ENCODE results near the gene POLA2. TPM values are rescaled to one million over a fixed set of nuclear protein-coding genes. Genes with fewer than 3 reads are reported as not detected.

POLA2 gene
- total RNA-seq, 1 donor from 2014 or later: 5.2 TPM

- peaks cover 5% of the 10 kb centered on the region for H3K27me3 Mint-ChIP-seq (ENCODE audit: low read depth, unreplicated experiment)
- Histone ChIP-seq H3K9me3 (ENCODE audit: insufficient read depth, low read depth, low read length) (no peaks in the 10 kb centered on the region), H3K27me3 (ENCODE audit: insufficient read depth, low read length) (no peaks in the 10 kb centered on the region), H4K20me1 (ENCODE audit: insufficient read depth, low read length) (no peaks in the 10 kb centered on the region), H3K4me2 (ENCODE audit: low read length) (no peak overlapping the region), H3K9ac (ENCODE audit: low read length) (no peak overlapping the region), H3K4me1 (ENCODE audit: insufficient read depth, low read length) (peaks cover 6% of the 10 kb centered on the region), H3K27ac (ENCODE audit: low read depth, low read length) (no peak overlapping the region), H3K36me3 (ENCODE audit: insufficient read depth, low read length) (no peaks in the 10 kb centered on the region), H2AFZ (ENCODE audit: low read depth, low read length) (no peak overlapping the region), H3K79me2 (ENCODE audit: insufficient read depth, low read length) (no peaks in the 10 kb centered on the region), H3K4me3 (ENCODE audit: insufficient read depth, low read depth, low read length) (no peak overlapping the region)
- no peak for DNase-seq (ENCODE audit: low read depth)
- no peak overlapping the region for H3K27ac Mint-ChIP-seq (ENCODE audit: unreplicated experiment)
- FAIRE-seq: no peak
- no peak overlapping the region for H3K4me3 Mint-ChIP-seq (ENCODE audit: unreplicated experiment)
- H3K9me3 Mint-ChIP-seq (ENCODE audit: unreplicated experiment): no peaks in the 10 kb centered on the region
- peaks cover 8% of the 10 kb centered on the region for H3K4me1 Mint-ChIP-seq (ENCODE audit: low read depth, unreplicated experiment)
- peaks cover 9% of the 10 kb centered on the region for H3K36me3 Mint-ChIP-seq (ENCODE audit: low read depth, unreplicated experiment)
- TF ChIP-seq EZH2 (IDR thresholded peaks at IDR 0.05; ENCODE audit: insufficient read depth, low read length): no peak
- TF ChIP-seq, protein P1, sequence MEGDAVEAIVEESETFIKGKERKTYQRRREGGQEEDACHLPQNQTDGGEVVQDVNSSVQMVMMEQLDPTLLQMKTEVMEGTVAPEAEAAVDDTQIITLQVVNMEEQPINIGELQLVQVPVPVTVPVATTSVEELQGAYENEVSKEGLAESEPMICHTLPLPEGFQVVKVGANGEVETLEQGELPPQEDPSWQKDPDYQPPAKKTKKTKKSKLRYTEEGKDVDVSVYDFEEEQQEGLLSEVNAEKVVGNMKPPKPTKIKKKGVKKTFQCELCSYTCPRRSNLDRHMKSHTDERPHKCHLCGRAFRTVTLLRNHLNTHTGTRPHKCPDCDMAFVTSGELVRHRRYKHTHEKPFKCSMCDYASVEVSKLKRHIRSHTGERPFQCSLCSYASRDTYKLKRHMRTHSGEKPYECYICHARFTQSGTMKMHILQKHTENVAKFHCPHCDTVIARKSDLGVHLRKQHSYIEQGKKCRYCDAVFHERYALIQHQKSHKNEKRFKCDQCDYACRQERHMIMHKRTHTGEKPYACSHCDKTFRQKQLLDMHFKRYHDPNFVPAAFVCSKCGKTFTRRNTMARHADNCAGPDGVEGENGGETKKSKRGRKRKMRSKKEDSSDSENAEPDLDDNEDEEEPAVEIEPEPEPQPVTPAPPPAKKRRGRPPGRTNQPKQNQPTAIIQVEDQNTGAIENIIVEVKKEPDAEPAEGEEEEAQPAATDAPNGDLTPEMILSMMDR (IDR thresholded peaks at IDR 0.05; ENCODE audit: insufficient read depth, low read depth, low read length): no peak
Measured at GRCh38 chr11:65216830-65217229, 44.9 kb upstream of the POLA2 start.

GRCh38 chr11:65217441-65218423 is 44.0 kb upstream of the POLA2 start:
- no peak overlapping the region for H2AFZ ChIP-seq (ENCODE audit: low read depth, low read length)
- H3K9ac ChIP-seq (ENCODE audit: low read length): no peak overlapping the region
- FAIRE-seq (no peak), DNase-seq (ENCODE audit: low read depth) (no peak)
- H3K9me3 ChIP-seq (ENCODE audit: insufficient read depth, low read depth, low read length): no peaks in the 10 kb centered on the region
- Mint-ChIP-seq H3K27ac (ENCODE audit: unreplicated experiment) (no peak overlapping the region), H3K9me3 (ENCODE audit: unreplicated experiment) (no peaks in the 10 kb centered on the region), H3K4me1 (ENCODE audit: low read depth, unreplicated experiment) (peaks cover 8% of the 10 kb centered on the region), H3K4me3 (ENCODE audit: unreplicated experiment) (no peak overlapping the region), H3K36me3 (ENCODE audit: low read depth, unreplicated experiment) (peaks cover 9% of the 10 kb centered on the region), H3K27me3 (ENCODE audit: low read depth, unreplicated experiment) (peaks cover 5% of the 10 kb centered on the region)
- no peak overlapping the region for H3K4me3 ChIP-seq (ENCODE audit: insufficient read depth, low read depth, low read length)
- H3K4me2 ChIP-seq (ENCODE audit: low read length): no peak overlapping the region
- no peaks in the 10 kb centered on the region for H3K79me2 ChIP-seq (ENCODE audit: insufficient read depth, low read length)
- H4K20me1 ChIP-seq (ENCODE audit: insufficient read depth, low read length): no peaks in the 10 kb centered on the region
- no peaks in the 10 kb centered on the region for H3K27me3 ChIP-seq (ENCODE audit: insufficient read depth, low read length)
- no peaks in the 10 kb centered on the region for H3K36me3 ChIP-seq (ENCODE audit: insufficient read depth, low read length)
- TF ChIP-seq EZH2 (IDR thresholded peaks at IDR 0.05; ENCODE audit: insufficient read depth, low read length): no peak
- TF ChIP-seq, protein P1 (IDR thresholded peaks at IDR 0.05; ENCODE audit: insufficient read depth, low read depth, low read length): no peak
- H3K4me1 ChIP-seq (ENCODE audit: insufficient read depth, low read length): peaks cover 6% of the 10 kb centered on the region
- H3K27ac ChIP-seq (ENCODE audit: low read depth, low read length): no peak overlapping the region

- H3K27me3 Mint-ChIP-seq (ENCODE audit: low read depth, unreplicated experiment): peaks cover 5% of the 10 kb centered on the region
- H3K27ac ChIP-seq (ENCODE audit: low read depth, low read length): no peak overlapping the region
- no peak overlapping the region for H3K4me3 Mint-ChIP-seq (ENCODE audit: unreplicated experiment)
- H3K79me2 ChIP-seq (ENCODE audit: insufficient read depth, low read length): no peaks in the 10 kb centered on the region
- H3K36me3 Mint-ChIP-seq (ENCODE audit: low read depth, unreplicated experiment): peaks cover 8% of the 10 kb centered on the region
- H3K4me3 ChIP-seq (ENCODE audit: insufficient read depth, low read depth, low read length): no peak overlapping the region
- H2AFZ ChIP-seq (ENCODE audit: low read depth, low read length): no peak overlapping the region
- no peak for FAIRE-seq
- H3K4me1 Mint-ChIP-seq (ENCODE audit: low read depth, unreplicated experiment): peaks cover 5% of the 10 kb centered on the region
- H3K9me3 ChIP-seq (ENCODE audit: insufficient read depth, low read depth, low read length): no peaks in the 10 kb centered on the region
- no peak for DNase-seq (ENCODE audit: low read depth)
- no peaks in the 10 kb centered on the region for H3K9me3 Mint-ChIP-seq (ENCODE audit: unreplicated experiment)
- H3K4me2 ChIP-seq (ENCODE audit: low read length): no peak overlapping the region
- no peaks in the 10 kb centered on the region for H3K36me3 ChIP-seq (ENCODE audit: insufficient read depth, low read length)
- TF ChIP-seq, protein P1 (IDR thresholded peaks at IDR 0.05; ENCODE audit: insufficient read depth, low read depth, low read length): no peak
- no peak for TF ChIP-seq EZH2 (IDR thresholded peaks at IDR 0.05; ENCODE audit: insufficient read depth, low read length)
- no peak overlapping the region for H3K9ac ChIP-seq (ENCODE audit: low read length)
- no peaks in the 10 kb centered on the region for H3K27me3 ChIP-seq (ENCODE audit: insufficient read depth, low read length)
- H4K20me1 ChIP-seq (ENCODE audit: insufficient read depth, low read length): no peaks in the 10 kb centered on the region
- H3K27ac Mint-ChIP-seq (ENCODE audit: unreplicated experiment): no peak overlapping the region
- H3K4me1 ChIP-seq (ENCODE audit: insufficient read depth, low read length): peaks cover 3% of the 10 kb centered on the region
Measured at GRCh38 chr11:65218446-65218845, 43.3 kb upstream of the POLA2 start.

Data from astrocyte (in vitro differentiated cells and primary cell).